Ishikawa (cell line): ENCODE data around the gene SERPINA6.

Source experiments
- REST ChIP-seq: IDR thresholded peaks from 2 replicates; pipeline ENCODE4 v1.6.1; 2012; ENCODE audit warnings: low read depth, mild to moderate bottlenecking
- YY1 ChIP-seq: IDR thresholded peaks from 2 replicates; pipeline ENCODE4 v1.6.1; 2012; ENCODE audit warnings: low read depth

- TF ChIP-seq YY1 (no peak), REST (no peak)
These were observed 8.2 kb downstream of the SERPINA6 start for GRCh38 chr14:94314890-94315289.
